ENCODE measurements around the gene C14orf180.

Gene C14orf180

DNA sequence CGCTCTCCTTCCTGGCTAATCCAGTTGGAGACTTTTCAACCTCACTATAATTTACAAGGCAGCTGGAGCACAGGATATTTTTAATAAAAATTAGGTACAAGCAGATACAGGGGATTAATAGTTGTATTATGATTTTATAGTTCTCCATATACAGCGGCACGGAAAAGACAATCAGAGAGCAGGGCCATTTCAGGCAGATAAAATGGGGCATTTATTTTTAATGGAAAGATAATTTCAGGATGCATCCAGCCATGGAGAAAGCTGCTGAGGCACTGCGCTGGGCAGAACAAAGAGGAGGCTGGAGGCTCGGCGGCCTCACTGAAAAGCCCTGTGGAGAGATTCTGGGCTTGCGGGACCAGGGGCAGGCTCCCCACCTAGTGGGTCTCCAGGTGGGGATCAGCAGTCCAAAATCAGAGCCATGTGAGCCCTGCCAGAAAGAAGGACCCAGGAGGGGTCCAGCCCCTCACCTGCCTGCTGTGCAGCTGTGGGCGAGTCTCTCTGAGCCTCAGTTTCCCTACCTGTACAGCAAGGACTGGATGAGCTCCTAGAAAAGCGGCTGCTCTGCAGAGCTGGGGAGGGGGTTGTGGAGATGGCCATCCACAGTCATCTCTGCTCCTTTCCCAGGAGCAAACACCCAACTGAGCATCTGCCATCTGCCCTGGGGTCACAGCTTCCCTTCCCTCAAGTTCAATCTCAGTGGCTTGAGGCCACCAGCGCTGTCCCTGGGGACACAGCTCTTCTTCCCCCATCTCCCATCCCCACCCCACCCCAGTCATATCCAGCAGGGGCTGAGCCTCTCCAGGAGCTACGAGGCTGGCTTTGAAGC lies 23.9 kb upstream of the C14orf180 start:
- no peak for DNase-seq (ENCODE audit: low read depth)
- H3K4me3 ChIP-seq (ENCODE audit: low read depth, low read length): no peak overlapping the region
- no peak for TF ChIP-seq MYC (IDR thresholded peaks at IDR 0.05; ENCODE audit: low read depth, low read length)
- TF ChIP-seq, protein P1, sequence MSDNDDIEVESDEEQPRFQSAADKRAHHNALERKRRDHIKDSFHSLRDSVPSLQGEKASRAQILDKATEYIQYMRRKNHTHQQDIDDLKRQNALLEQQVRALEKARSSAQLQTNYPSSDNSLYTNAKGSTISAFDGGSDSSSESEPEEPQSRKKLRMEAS (IDR thresholded peaks at IDR 0.05; ENCODE audit: low read depth, low read length): no peak
- TF ChIP-seq, protein P2, sequence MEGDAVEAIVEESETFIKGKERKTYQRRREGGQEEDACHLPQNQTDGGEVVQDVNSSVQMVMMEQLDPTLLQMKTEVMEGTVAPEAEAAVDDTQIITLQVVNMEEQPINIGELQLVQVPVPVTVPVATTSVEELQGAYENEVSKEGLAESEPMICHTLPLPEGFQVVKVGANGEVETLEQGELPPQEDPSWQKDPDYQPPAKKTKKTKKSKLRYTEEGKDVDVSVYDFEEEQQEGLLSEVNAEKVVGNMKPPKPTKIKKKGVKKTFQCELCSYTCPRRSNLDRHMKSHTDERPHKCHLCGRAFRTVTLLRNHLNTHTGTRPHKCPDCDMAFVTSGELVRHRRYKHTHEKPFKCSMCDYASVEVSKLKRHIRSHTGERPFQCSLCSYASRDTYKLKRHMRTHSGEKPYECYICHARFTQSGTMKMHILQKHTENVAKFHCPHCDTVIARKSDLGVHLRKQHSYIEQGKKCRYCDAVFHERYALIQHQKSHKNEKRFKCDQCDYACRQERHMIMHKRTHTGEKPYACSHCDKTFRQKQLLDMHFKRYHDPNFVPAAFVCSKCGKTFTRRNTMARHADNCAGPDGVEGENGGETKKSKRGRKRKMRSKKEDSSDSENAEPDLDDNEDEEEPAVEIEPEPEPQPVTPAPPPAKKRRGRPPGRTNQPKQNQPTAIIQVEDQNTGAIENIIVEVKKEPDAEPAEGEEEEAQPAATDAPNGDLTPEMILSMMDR (IDR thresholded peaks at IDR 0.05; ENCODE audit: low read depth, low read length): no peak
- TF ChIP-seq POLR2A (IDR thresholded peaks at IDR 0.05; ENCODE audit: extremely low read depth, insufficient read length): no peak

DNA sequence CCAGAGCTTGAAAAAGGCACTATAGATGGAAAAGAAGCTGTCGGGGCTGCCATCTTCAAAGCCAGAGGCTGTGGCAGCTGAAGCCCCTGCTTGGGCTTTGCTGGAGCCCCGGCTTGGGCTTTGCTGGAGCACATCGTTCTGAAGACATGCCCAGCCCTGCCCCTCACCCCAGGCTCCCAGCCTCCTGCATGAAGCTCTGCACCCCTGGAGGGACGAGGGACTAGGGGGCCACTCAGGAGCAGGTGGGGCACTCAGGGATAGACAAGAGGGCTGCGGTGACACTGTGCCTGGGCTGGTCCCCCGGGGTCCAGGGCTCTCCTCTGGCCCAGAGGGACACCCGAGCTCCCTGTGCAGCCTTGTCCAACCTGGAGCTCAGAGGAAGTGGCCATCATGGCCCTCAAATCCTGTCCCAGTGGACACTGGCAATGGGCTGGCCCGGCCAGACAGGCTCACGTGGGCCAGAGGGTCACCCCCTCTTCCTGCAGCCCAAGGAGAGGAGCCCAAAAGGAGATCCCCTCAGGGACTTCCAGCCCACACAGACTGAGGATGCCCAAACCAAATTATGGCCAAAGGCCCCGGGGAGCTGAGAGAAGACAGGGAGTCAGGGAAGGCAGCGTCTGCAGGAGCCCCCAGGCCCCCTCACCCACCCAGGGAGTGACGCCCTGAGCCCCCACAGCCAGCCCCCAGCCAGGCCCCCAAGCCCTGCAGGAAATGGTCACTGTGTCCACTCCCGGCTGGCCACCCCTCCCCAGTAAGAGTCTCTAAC lies 23.1 kb upstream of the C14orf180 start:
- no peak for DNase-seq (ENCODE audit: low read depth)
- no peak overlapping the region for H3K4me3 ChIP-seq (ENCODE audit: low read depth, low read length)
- TF ChIP-seq POLR2A (IDR thresholded peaks at IDR 0.05; ENCODE audit: extremely low read depth, insufficient read length): no peak
- TF ChIP-seq, protein P2 (IDR thresholded peaks at IDR 0.05; ENCODE audit: low read depth, low read length): no peak
- TF ChIP-seq, protein P1 (IDR thresholded peaks at IDR 0.05; ENCODE audit: low read depth, low read length): no peak
- no peak for TF ChIP-seq MYC (IDR thresholded peaks at IDR 0.05; ENCODE audit: low read depth, low read length)

DNA sequence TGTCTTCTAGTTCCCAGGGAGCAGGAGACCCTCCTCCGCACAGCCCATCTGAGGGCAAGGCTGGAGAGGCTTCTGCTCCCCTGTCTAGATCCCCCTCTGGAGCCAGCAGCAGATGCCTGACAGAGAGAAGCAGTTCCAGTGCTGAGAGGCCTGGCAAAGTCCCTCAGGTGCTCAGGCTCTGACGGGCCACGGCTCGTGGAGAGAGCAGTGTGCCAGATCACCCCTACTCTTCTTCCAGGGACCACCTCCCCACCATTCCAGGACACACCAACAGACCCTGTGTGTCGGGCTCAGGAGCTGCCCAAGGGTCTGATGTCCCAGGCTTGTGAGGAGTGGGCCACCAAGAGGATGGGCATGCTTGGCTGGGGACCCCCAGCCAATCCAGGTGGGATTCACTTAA lies 22.5 kb upstream of the C14orf180 start:
- DNase-seq (ENCODE audit: low read depth): no peak
- H3K4me3 ChIP-seq (ENCODE audit: low read depth, low read length): no peak overlapping the region
- TF ChIP-seq MYC (IDR thresholded peaks at IDR 0.05; ENCODE audit: low read depth, low read length) (no peak), POLR2A (IDR thresholded peaks at IDR 0.05; ENCODE audit: extremely low read depth, insufficient read length) (no peak)
- TF ChIP-seq, protein P2 (IDR thresholded peaks at IDR 0.05; ENCODE audit: low read depth, low read length): no peak
- TF ChIP-seq, protein P1 (IDR thresholded peaks at IDR 0.05; ENCODE audit: low read depth, low read length): no peak

DNA sequence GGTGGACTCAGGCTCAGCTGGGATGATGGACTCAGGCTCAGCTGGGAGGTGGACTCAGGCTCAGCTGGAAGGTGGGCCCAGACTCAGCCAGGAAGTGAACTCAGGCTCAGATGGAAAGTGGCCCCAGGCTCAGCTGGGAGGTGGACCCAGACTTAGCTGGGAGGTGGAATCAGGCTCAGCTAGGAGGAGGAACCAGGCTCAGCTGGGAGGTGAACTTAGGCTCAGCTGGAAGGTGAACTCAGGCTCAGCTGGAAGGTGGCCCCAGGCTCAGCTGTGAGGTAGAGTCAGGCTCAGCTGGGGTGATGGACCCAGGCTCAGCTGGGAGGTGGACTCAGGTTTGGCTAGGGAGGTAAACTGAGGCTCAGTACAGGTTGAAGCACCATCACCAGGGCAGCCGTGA lies 21.8 kb upstream of the C14orf180 start:
- TF ChIP-seq, protein P1 (IDR thresholded peaks at IDR 0.05; ENCODE audit: low read depth, low read length): no peak
- TF ChIP-seq MYC (IDR thresholded peaks at IDR 0.05; ENCODE audit: low read depth, low read length): no peak
- TF ChIP-seq, protein P2 (IDR thresholded peaks at IDR 0.05; ENCODE audit: low read depth, low read length): no peak
- TF ChIP-seq POLR2A (IDR thresholded peaks at IDR 0.05; ENCODE audit: extremely low read depth, insufficient read length): no peak
- no peak for DNase-seq (ENCODE audit: low read depth)
- H3K4me3 ChIP-seq (ENCODE audit: low read depth, low read length): no peak overlapping the region

DNA sequence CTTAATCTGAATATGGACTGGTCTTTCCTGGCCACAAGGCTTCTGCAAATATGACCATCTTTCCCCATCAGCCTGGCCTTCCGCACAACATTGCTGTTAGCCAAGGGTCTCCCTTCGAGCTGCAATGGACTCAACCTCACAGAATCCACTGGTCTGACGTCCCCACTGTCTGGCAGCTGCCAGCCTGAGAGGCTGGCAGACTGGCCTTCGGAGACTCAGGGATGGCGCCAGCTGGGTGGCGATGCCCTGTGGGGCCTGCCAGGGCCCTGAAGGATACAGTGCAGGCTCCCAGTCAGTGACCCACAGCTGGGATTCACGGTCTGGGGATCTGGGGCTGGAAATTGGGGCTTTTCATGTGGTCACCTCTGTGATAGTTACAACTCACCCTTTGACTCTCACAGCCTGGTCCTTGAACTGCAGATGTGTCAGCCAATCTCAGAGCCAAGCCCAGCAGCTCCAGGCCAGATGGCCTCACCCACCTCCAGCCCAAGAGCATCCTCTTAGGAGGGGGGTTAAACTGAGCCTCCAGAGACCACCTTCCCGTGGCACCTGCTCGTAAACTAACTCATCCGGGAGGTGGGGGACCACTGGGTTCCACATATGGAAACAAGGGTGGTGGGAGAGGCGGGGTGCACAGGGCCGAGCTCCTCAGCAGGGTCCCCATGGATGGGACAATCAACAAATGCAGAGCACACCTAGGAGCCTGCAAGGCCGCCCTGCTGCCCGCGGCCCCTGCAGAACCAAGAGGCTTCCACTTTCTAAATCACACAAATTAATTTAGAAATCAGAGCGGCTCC lies 21.1 kb upstream of the C14orf180 start:
- DNase-seq (ENCODE audit: low read depth): no peak

More for the DNA sequence above, 21.1 kb upstream of the C14orf180 start:
- no peak for TF ChIP-seq MYC (IDR thresholded peaks at IDR 0.05; ENCODE audit: low read depth, low read length)
- TF ChIP-seq POLR2A (IDR thresholded peaks at IDR 0.05; ENCODE audit: extremely low read depth, insufficient read length): no peak
- TF ChIP-seq, protein P2 (IDR thresholded peaks at IDR 0.05; ENCODE audit: low read depth, low read length): no peak
- TF ChIP-seq, protein P1 (IDR thresholded peaks at IDR 0.05; ENCODE audit: low read depth, low read length): no peak
- no peak overlapping the region for H3K4me3 ChIP-seq (ENCODE audit: low read depth, low read length)

Data from NB4 (cell line).